NCI-H524 (cell line): ENCODE results near the gene RNF208.

ENCODE experiments used
- DNase-seq, 2 experiments: peaks; one replicate each; lab custom pipeline; 2025; lab: John Stamatoyannopoulos, UW

Gene RNF208

DNA sequence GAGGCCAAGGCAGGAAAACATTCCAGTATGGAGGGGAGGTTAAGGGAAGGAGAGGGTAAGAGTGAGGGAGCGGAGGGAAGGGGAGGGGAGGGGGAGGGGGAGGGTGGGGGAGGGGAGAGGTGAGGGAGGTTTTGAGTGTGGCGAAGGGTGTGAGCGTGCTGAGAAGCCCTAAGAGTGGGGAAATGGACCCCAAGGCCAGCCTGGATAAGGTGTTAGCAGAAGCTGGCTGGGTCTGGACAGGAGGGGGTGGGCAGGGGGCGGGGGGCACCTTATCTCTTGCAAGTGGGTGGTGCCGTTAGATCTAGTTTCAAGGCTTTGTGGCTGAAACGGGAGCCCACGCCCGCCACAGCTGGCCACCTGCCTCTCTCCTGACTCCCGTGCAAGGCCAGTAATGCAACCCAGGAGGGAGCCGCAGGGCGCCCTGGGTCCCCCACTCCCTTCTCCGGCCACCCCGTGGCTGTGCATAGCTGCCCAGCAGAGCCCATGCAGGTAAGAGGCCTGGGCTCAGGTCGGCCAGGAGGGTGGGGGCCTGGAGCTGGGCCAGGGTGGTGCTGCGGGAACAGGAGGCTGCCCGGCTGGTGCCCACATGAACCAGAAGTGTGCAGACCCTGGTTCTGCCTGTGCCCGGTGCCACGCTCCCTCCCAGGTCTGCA lies 5.9 kb upstream of the RNF208 start:
- DNase-seq: no peak

DNA sequence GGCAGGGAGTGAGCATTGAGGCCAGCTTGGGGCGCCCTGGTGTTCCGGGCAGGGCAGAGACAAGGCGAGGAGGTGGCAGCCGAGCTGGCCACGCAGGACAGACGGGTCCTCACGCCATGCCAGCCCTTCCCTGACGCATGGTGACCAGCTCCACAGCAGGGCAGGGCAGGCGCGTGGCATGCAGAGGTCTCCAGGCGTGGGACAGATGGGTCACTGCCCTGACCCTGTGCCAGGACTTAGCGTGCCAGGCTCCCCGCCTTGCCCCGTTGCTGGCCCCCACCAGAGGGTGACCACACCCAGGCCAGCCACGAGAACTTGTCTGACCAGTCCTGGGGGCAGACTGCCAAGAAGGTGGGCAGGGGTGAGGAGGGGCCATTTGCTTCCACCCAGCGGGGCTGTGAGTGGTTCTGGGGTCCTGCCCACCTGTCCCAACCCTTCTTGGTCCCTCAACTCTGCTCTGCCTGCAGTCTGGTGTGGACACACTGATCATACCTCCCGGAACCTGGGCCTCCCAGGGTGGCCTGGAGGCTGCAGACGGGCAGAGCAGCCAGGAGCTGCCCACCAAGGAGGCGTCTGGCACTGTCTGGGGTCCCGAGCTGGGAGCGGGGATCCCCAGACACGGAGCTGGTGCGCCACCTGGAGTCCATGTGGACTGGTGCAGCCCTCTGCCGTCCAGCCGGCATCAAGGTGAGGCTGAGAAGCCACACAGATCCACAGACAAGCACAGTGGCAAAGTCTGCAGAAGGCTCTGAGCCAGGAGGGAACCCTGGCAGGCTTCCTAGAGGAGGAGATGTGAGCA lies 5.2 kb upstream of the RNF208 start, which contains the start of gene RNF224:
TSS of gene RNF224 (plus strand) at position 449 of the 799 bp plus-strand sequence. CDS start 834 bp downstream, outside the sequence.
- peak; percentile 62 to 88 for DNase-seq

DNA sequence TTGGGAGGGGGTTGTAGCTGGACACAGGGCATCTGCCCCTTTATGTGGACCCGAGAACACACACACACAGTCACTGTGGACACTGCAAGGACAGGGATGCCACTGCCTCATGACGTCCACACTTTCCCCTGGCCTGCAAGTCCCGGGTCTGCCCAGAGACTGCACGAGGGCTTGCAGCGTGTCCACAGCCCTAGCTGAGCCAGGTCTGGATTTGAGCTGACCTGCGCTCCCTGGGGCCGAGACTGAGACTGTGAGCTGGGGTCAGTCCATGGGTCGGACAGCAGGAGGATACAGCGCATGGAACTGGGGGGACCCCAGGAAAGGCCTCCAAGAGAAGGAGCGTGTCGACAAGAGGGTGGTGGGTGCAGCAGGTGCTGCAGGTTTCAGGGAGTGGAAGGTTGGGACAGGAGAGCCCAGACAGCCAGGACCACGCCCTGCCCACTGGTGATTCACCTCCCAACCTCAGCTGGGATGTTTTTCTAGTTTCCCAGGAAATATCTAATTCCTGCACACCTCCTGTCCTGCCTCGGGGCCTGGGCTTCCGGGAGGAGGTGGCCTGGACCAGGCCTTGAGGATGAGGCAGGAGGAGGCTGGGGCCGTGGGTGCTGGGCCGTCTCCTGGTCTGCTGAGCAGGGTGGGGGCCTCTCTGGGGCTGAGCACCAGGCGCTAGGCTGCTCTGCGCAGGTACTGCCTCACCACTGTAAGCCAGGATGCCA lies 4.5 kb upstream of the RNF208 start:
- no peak for DNase-seq

DNA sequence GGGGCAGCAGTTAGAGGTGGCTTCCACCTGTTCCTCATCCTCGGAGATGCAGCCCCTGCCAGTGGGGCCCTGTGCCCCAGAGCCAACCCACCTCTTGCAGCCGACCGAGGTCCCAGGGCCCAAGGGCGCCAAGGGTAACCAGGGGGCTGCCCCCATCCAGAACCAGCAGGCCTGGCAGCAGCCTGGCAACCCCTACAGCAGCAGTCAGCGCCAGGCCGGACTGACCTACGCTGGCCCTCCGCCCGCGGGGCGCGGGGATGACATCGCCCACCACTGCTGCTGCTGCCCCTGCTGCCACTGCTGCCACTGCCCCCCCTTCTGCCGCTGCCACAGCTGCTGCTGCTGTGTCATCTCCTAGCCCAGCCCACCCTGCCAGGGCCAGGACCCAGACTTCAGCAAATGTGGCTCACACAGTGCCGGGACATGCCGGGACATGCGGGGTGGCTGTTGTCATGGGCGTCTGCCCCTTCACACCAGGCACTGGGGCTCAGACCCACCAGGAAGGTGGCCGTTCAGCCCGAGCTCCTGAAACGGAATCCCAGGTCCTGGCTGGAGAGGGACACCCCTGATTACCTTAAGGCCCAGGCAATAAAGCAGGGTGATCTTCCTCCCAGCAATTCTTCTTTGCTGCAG lies 3.8 kb upstream of the RNF208 start:
- no peak for DNase-seq

DNA sequence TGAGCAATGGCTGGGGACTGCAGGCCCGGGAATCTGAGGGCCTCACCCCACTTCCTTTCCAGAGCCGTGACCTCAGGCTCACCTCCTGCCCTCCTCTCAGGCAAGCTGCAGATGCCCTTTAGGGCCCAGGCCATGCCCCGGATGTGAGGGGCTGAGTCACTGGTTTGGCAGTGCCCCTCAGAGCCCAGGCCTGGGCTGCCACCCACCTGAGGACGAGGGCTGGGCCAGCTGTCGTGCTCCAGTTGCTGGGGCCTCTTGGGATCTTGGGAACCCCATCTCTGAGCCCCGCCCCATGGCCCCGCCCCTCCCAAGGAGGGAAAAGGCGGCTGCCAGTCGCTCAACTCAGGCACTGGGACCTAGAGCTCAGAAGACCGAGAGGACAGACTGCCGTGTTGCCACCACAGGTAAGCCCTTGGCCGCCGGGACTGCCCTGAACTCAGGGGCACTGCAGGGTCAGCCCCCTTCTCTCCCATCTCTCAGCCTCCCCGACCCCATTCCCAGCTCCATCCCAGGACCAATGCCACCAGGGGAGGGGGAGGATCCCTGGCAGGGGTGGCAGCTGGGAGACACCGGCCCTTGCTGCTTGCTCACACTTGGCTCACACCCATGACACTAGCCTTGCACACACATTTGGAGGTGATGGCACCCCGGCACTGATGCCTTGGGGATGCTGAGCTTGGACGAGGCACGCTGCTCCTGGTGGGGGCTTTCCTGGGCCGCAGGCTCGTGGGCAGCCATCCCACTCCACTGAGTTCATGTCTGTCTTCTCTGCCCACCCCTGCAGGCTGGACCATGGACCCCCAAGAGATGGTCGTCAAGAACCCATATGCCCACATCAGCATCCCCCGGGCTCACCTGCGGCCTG lies 3.0 kb upstream of the RNF208 start, which contains the start of gene CYSRT1:
TSS of gene CYSRT1 (plus strand) at position 345 of the 865 bp plus-strand sequence. CDS start at position 793, 448 bp downstream.
- no peak for DNase-seq

DNA sequence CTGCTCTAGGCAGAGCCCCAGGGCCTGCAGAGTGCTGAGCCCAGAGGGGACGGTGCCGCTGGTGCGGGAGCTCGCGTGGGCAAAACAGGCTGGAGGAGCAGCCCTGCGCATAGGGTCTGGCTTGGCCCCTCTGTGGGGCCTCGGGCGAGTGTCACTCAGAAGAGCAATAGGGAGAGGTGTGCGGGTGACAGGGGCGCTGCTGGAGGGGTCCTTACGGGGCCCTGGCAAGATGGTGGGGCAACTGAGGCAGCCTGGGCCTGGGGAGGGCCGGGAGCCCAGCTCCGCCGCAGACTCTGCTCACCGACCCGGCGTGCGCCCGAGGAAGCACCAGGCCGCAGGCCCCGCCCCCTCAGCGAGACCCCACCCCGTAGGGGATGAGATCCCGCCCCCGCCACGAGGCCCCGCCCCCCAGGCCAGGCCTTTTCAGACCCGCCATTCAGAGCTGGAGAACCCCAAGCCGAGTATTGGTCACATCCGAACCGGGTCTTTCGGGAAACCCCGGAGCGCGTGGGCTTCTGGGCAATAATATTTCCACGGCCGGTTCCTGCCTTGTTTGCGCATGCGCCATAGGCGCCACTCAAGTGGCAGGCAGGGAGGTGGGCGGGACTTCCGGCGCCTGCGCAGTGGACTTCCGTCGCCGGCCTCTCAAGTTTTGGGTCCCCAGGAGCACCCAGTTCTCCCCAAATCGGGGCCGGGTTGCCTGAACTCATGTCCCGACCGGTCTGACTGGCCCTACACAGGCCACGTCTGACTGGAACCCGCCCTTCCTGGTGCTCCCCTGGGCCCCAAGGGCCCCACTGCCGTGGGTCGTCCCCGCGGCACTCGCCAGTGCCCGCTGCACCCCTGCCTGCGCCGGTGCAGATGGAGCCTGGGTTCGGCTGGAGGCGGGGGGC lies 1.3 kb upstream of the RNF208 start:
- peak; percentile 97 to 99 for DNase-seq

DNA sequence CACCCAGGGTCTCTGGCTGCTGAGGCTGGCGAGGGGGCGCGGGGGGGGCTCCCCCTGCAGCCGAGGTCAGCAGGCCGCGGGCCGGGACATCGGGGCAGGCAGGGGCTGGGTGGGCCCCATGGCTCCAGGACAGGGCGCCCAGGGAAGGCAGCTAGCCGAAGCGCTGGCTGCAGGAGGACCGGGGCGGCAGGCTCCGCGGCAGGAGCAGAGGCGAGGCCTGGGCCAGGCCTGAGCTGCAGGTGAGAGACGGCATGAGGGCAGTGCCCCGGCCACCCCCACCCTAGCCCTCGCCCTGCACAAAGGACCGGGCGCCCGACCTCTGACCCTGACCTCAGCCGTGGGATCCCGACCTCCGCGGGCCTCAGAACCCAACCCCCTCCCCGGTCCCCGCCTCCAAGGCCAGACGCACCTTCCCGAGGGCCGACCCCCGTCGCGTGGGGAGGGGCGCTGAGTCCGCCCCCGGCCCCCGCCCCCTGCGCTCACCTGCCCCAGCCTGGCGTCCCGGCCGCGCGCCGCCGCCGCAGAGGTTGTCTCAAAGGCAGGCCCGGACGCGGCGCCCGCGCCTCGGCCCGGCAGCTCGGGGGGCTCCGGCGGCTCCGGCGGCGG lies 431 bp downstream of the RNF208 start:
- DNase-seq: no peak

DNA sequence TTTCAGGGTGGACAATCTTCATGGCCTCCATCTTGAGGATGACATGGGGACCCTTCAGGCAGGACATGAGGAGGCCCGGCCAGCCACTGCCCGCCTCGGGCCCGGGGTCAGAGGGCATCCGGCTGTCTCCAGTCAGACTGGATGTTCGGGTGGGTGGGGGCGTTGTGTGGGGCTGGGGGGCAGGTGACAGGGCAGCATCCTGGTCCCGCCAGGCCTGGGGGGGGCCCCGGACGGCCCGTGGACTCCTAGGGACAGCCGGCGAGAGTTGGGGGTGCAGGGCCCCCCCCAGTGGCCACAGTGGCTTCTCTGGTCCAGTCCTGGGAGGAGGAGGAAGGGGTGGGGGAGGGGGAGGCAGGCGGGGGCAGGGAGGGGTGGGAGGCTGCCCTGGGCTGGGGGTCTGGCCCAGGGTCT lies 940 bp downstream of the RNF208 start:
- no peak for DNase-seq

DNA sequence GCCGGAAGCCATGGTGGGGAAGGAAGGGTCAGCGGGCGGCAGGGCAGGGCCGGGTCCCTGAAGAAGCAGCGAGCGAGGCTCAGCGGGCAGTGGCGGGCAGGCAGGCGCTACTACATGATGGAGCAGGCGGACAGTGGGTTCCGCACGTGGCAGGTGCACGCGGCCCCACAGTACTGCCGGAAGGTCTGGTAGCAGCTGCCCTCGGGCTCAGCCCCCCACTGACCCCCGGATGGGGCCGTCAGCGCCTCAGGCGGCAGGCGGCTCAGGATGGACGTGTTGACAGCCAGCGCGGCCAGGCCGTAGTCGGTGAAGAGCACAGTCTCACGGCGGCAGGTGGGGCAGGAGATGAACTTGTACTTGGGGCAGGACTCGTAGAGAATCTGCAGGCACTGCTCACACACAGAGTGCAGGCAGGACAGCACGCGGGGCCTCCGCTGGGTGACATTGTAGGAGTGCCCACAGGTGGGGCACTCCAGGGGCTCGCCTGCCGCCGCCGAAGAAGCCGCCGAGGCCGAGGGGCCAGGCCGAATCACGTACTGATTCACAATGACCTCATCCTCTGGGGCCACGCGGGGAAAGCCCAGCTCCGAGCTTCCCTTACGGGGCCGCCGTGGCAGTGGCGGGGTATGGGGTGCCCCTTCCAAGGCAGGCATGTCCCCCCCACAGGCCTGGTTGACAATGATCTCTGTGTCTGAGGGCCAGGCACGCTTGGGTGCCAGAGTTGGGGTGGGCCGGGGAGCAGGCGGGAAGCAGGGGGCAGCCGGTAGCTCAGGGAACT lies 1.5 kb downstream of the RNF208 start:
- no peak for DNase-seq

DNA sequence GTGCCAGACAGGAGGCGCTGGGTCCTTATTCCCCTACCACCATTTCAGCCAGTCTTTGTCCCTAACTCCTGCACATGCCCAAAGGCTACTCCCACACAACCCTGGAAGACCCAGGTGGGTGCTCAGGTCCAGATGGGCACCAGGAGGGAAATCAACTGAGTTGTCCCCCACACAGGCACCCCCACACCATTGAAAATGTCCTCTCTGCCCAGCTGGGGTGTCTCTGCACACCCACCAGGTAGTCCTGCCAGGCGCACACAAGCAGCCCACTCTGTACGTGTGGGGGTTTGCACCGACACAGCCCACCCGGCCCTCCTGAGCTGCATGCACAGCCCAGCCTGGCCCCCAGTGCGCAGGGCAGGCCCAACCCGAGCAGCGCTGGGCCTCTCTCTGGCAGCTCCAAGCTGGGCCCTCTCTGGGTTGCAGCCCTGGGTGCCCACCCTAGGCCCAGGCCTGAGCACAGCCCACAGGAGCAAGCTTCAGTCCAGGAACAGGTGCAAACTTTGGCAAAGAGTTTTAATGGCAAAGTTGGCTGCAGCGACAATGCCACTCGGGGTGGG lies 2.2 kb downstream of the RNF208 start:
- no peak for DNase-seq

DNA sequence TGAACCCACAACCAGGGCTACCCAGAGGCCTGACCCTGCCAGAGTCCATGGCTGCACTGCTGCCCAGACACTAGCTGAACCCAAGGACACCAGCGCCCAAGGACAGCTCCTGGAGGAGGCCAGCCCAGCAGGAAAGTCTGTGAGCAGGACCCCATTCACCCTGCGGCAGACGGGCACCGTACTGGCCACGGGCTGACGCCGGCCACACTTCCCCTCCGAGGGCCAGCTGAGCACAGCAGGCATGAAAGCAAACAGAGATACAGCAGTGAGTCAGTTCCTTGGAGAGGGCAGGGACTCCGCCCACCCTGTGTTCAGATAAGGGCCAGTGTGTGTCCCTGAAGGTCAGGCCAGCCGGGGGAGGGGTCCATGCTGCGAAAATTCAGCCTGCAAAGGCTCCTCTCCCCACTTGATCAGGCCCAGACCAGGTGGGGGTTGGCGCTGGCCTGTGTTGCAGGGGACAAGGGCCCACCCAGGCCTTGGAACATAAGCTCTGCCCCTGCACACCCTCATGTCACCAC lies 3.2 kb downstream of the RNF208 start:
- no peak for DNase-seq

DNA sequence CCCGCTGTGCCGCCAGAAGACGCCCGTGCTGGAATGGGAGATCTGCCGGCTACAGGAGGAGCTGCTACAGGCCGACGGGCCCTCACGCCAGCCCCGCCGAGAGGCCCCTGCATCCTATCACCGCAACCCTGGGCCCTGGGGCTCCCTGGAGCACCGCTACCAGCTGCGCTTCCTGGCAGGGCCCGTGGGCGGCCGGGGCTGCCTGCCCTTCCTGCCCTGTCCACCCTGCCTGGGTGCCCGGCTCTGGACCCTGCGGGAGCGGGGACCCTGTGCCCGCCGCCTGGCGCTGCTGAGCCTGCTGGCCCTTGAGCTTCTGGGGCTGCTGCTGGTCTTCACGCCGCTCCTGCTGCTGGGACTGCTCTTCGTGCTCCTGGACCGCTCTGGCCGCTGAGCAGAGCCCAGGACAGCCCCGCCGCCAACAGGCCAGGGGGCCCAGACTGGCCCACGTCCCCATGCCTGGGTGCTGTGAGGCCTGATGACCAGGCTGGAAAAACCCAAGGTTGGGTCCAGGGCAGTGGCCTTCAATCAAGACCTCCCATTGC lies 3.8 kb downstream of the RNF208 start:
- no peak for DNase-seq

DNA sequence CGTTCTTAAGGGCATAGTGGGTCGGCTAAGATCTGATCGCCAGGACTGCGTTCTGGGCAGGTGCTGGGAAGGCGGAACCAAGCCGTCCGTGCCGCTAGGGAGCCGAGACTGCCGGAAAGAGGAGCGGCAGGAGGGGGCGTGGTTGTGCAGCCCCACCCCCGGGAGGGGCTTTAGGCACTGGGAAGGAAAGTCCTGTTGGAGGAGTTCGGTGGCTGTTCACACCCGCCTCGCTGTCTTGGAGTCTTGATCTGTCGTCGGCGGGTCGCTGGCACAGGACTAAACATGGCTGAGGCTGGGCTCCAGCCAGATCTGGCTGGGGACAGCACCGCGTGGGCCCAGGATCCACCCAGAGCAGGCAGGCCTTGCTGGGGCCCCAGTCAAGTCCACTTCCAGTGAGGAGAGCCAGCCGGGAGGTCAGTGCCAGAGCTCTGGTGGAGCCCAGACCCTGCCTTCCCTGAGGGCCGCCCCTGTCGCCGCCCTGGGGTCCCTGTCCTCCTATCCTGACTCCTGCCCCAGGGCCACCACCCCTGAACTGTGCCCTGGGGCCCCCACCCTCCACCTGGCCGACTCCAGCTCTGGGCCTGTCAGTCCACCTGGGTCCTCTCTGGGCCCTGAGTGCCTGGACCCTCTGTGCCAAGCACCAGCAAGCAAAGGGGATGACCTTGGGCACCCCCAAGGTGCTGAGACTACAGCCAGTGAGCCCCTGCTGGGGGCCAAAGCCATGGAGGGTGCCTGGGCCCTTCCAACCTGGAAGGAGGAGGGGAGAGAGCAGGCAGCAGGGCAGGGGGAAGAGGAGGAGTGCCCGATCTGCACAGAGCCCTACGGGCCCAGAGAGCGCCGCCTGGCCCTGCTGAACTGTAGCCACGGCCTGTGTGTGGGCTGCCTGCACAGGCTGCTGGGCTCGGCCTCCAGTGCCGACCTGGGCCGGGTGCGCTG lies 4.5 kb downstream of the RNF208 start:
- DNase-seq: no peak

DNA sequence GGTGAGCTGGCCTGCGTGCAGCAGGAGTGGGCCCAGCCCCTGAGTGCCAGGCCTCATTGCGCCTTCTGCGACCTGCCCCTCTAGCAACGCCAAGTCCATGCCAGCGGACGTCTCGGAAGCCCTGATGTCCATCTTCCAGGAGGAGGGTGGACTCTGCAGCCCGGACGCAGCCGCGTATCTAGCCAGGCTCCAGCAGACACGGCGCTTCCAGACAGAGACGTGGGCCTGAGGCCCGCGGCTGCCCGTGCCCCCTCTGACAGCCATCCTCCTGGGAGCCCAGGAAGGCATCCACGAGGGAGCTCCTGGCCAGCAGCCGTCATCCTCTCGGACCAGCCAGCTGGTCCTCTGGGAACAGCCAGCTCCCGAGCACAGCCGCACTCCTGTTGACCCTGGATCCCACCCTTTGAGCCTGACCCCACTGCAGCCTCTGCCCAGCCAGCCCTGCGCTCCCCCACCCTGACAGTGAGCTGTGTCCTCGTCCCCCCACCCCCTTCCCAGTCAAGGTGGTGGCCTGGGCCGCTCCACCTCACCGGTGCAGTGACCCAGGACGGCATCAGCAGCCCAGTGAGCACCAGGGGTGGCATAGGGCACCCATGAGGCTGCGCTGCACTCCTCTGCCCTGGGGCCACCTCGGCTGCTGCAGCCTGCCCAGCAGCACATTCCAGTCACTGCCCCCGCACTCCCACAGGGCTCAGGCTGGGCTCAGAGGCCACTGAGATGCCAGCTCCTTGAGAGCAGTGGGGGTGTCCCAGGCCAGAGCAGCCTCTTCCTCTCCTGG lies 5.7 kb downstream of the RNF208 start:
- no peak for DNase-seq

DNA sequence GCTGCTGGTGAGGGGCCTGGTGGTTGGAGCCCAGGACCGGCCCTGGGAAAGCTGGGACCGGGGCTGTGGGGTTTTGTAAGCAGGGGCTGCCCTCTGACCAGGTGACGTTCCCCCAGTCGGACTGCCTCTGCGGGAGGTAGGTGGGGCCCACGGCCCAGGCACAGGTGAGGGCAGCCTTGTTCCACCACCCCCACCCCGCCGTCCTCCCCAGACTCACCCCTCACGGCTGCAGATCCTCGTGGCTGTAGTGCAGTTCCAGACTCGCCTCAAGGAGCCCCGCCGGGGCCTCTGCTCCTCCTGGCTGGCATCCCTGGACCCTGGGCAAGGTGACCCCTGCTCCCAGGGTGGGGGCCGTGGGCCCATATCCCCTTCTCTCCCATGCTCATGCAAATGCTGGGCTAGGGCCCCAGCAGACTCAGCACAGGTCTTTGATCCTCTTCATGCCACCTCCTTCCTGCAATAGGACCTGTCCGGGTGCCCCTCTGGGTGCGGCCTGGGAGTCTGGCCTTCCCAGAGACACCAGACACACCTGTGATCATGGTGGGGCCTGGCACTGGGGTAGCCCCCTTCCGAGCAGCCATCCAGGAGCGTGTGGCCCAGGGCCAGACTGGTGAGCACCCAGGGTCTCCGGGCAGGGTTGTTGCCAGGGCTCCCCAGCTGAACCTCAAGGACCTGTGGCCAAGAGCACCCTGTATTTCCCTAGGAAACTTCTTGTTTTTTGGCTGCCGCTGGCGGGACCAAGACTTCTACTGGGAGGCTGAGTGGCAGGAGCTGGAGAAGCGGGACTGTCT lies 6.6 kb downstream of the RNF208 start:
- DNase-seq: no peak
